Hepatocyte (in vitro differentiated cells): ENCODE measurements around the gene SGF29. TPM values are rescaled to one million over a fixed set of nuclear protein-coding genes. Genes with fewer than 3 reads are reported as not detected.
"Not testable (repeated sequence)": the region's sequence is repeated elsewhere in the genome, so short reads cannot be mapped to it uniquely, and the experiment has no call there.

ENCODE experiments used
- DNase-seq: peaks from one replicate; pipeline ENCODE4 v3.0.0-alpha.2; 2016; ENCODE audit warnings: low spot score
- H2AFZ ChIP-seq: fragments of 200-600 bp; sonication (generic); 2 replicates; pipeline ENCODE4 v1.6.0; 2016; ENCODE audit warnings: antibody characterized with exemption, mild to moderate bottlenecking
- H3K27ac ChIP-seq: fragments of 200-600 bp; sonication (generic); 2 replicates; pipeline ENCODE4 v1.5.1; 2016; ENCODE audit warnings: mild to moderate bottlenecking
- H3K27me3 ChIP-seq: fragments of 200-600 bp; sonication (generic); 2 replicates; pipeline ENCODE4 v1.6.1; 2016
- H3K36me3 ChIP-seq: fragments of 200-600 bp; sonication (generic); replicated peaks from 2 replicates; pipeline ENCODE4 v1.5.1; 2016; ENCODE audit warnings: low read depth; ENCODE audit not compliant: insufficient read depth
- H3K4me1 ChIP-seq: fragments of 200-600 bp; sonication (generic); 2 replicates; pipeline ENCODE4 v1.5.1; 2016; ENCODE audit warnings: mild to moderate bottlenecking, moderate library complexity; ENCODE audit not compliant: insufficient read depth
- H3K4me2 ChIP-seq: fragments of 200-600 bp; sonication (generic); 2 replicates; pipeline ENCODE4 v1.6.0; 2016
- H3K4me3 ChIP-seq: fragments of 200-600 bp; sonication (generic); 2 replicates; pipeline ENCODE4 v1.5.1; 2016; ENCODE audit warnings: mild to moderate bottlenecking
- H3K79me2 ChIP-seq: fragments of 200-600 bp; sonication (generic); 2 replicates; pipeline ENCODE4 v1.6.0; 2017; ENCODE audit warnings: mild to moderate bottlenecking
- H3K9me2 ChIP-seq: fragments of 200-600 bp; sonication (generic); replicated peaks from 2 replicates; pipeline ENCODE4 v1.6.0; 2017; ENCODE audit warnings: mild to moderate bottlenecking; ENCODE audit not compliant: insufficient read depth
- H3K9me3 ChIP-seq: fragments of 200-600 bp; sonication (generic); 2 replicates; pipeline ENCODE4 v1.5.1; 2016; ENCODE audit warnings: low read depth, mild to moderate bottlenecking
- H4K20me1 ChIP-seq: fragments of 200-600 bp; sonication (generic); 2 replicates; pipeline ENCODE4 v1.6.0; 2016; ENCODE audit warnings: mild to moderate bottlenecking; ENCODE audit not compliant: insufficient read depth, poor library complexity, severe bottlenecking
- CTCF ChIP-seq: fragments of 200-600 bp; sonication (generic); IDR thresholded peaks from 2 replicates; pipeline ENCODE4 v1.5.1; 2016; ENCODE audit warnings: antibody characterized with exemption, mild to moderate bottlenecking; ENCODE audit not compliant: poor library complexity
- EZH2 ChIP-seq: fragments of 200-600 bp; sonication (generic); IDR thresholded peaks from 2 replicates; pipeline ENCODE4 v1.6.1; 2016; ENCODE audit warnings: antibody characterized with exemption, mild to moderate bottlenecking, borderline replicate concordance
- EZH2phosphoT487 ChIP-seq: fragments of 200-600 bp; sonication (generic); IDR thresholded peaks from one replicate; pipeline ENCODE4 v1.6.1; 2018; ENCODE audit warnings: antibody characterized with exemption, mild to moderate bottlenecking, low read depth, moderate library complexity; ENCODE audit not compliant: unreplicated experiment, severe bottlenecking
- WGBS: methylation state at CpG from one replicate; pipeline ENCODE4 v1.1.6; 2016; ENCODE audit warnings: low lambda C conversion rate; ENCODE audit errors: missing lambda C conversion rate; 5-methylcytosine and 5-hydroxymethylcytosine counted together
- polyA plus RNA-seq: library from polyadenylated mRNA; unstranded; fragments of >200 nt; fragmentation: Nextera tagmentation; extraction: Ambion mirVana; gene quantifications from 2 replicates; pipeline ENCODE4 v1.2.1, GENCODE V29; 2016
- total RNA-seq: library from RNA; depleted of rRNA; stranded (reverse); fragments of >200 nt; gene quantifications from 2 replicates; pipeline ENCODE4 v1.2.3, GENCODE V29; 2014

SGF29 gene
- total and polyA plus RNA-seq, 2 experiments from 2014 or later = 12.7 to 14.1 TPM

- no peak overlapping the region for H2AFZ ChIP-seq
- no peak overlapping the region for H3K4me2 ChIP-seq
- H3K79me2 ChIP-seq = peaks cover 42% of the 10 kb centered on the region
- no peaks in the 10 kb centered on the region for H4K20me1 ChIP-seq
- H3K9me2 ChIP-seq = no peaks in the 10 kb centered on the region
- DNase-seq = no peak
- 69% methylated on average over 3 of the region's 3 CpGs for WGBS
- H3K4me3 ChIP-seq = no peak overlapping the region
- no peaks in the 10 kb centered on the region for H3K36me3 ChIP-seq
- H3K9me3 ChIP-seq = no peaks in the 10 kb centered on the region
- no peak overlapping the region for H3K27ac ChIP-seq
- H3K27me3 ChIP-seq = no peaks in the 10 kb centered on the region
- TF ChIP-seq CTCF (no peak), EZH2 (no peak), EZH2phosphoT487 (no peak)
- H3K4me1 ChIP-seq = peaks cover 12% of the 10 kb centered on the region
These were observed 4.7 kb downstream of the SGF29 start for GRCh38 chr16:28558456-28558855.

- WGBS = 59% methylated on average over 7 of the region's 7 CpGs
- H3K36me3 ChIP-seq = no peaks in the 10 kb centered on the region
- H3K9me3 ChIP-seq = no peaks in the 10 kb centered on the region
- DNase-seq = no peak
- TF ChIP-seq EZH2phosphoT487 = no peak
- TF ChIP-seq EZH2 = no peak
- TF ChIP-seq CTCF = no peak
- no peak overlapping the region for H2AFZ ChIP-seq
- H3K27me3 ChIP-seq = no peaks in the 10 kb centered on the region
- H3K9me2 ChIP-seq = no peaks in the 10 kb centered on the region
- H3K79me2 ChIP-seq = peaks cover 42% of the 10 kb centered on the region
- peak overlapping the region; percentile 5 for H3K27ac ChIP-seq
- peaks cover 12% of the 10 kb centered on the region for H3K4me1 ChIP-seq
- H4K20me1 ChIP-seq = no peaks in the 10 kb centered on the region
- no peak overlapping the region for H3K4me3 ChIP-seq
- H3K4me2 ChIP-seq = no peak overlapping the region
These were observed 8.0 kb downstream of the SGF29 start for GRCh38 chr16:28561557-28562187.

GRCh38 chr16:28562199-28562598 lies 8.5 kb downstream of the SGF29 start:
- Histone ChIP-seq H3K27ac (peak overlapping the region; percentile 5), H2AFZ (no peak overlapping the region), H3K4me3 (no peak overlapping the region), H3K27me3 (no peaks in the 10 kb centered on the region), H3K9me2 (no peaks in the 10 kb centered on the region), H3K4me1 (peaks cover 12% of the 10 kb centered on the region), H4K20me1 (no peaks in the 10 kb centered on the region), H3K79me2 (peaks cover 47% of the 10 kb centered on the region), H3K36me3 (no peaks in the 10 kb centered on the region), H3K4me2 (no peak overlapping the region), H3K9me3 (no peaks in the 10 kb centered on the region)
- no peak for DNase-seq
- TF ChIP-seq CTCF = no peak
- WGBS = 96% methylated on average over 4 of the region's 4 CpGs

GRCh38 chr16:28563218-28563617 lies 9.5 kb downstream of the SGF29 start:
- Histone ChIP-seq H3K4me1 (peaks cover 12% of the 10 kb centered on the region), H2AFZ (no peak overlapping the region), H3K9me3 (no peaks in the 10 kb centered on the region), H3K79me2 (peaks cover 50% of the 10 kb centered on the region), H3K4me2 (no peak overlapping the region), H3K9me2 (no peaks in the 10 kb centered on the region), H3K36me3 (no peaks in the 10 kb centered on the region), H3K4me3 (no peak overlapping the region), H3K27me3 (no peaks in the 10 kb centered on the region), H4K20me1 (no peaks in the 10 kb centered on the region), H3K27ac (no peak overlapping the region)
- DNase-seq = no peak
- TF ChIP-seq EZH2phosphoT487 (no peak), CTCF (no peak), EZH2 (no peak)
- WGBS = 91% methylated on average over 6 of the region's 6 CpGs

GRCh38 chr16:28566233-28566925 lies 12.7 kb downstream of the SGF29 start:
- 98% methylated on average over 4 of the region's 4 CpGs for WGBS

More at GRCh38 chr16:28566233-28566925, 12.7 kb downstream of the SGF29 start:
- H3K4me3 ChIP-seq, H3K4me2 ChIP-seq, H3K9me2 ChIP-seq, DNase-seq, H3K36me3 ChIP-seq, H3K27ac ChIP-seq, H3K9me3 ChIP-seq, H3K4me1 ChIP-seq, H4K20me1 ChIP-seq, H3K27me3 ChIP-seq, H2AFZ ChIP-seq: not testable (repeated sequence)
- peaks cover 58% of the 10 kb centered on the region for H3K79me2 ChIP-seq
